HG03060 (cell line): ENCODE results near the gene AKNA.

Experiments used
- ATAC-seq: cut with Tn5 transposase; IDR thresholded peaks from one replicate; pipeline ENCODE4 v1.9.1; 2021; ENCODE audit warnings: low read depth, moderate number of reproducible peaks; ENCODE audit not compliant: unreplicated experiment

The AKNA gene

GRCh38 chr9:114376586-114377445 lies 11.0 kb downstream of the AKNA start:
- no peak for ATAC-seq

GRCh38 chr9:114375386-114376175 lies 12.2 kb downstream of the AKNA start:
- no peak for ATAC-seq

- no peak for ATAC-seq
These were observed 12.8 kb downstream of the AKNA start for GRCh38 chr9:114374936-114375335.

- ATAC-seq, result no peak
These were observed 13.6 kb downstream of the AKNA start for GRCh38 chr9:114373960-114374730.

GRCh38 chr9:114372921-114373448 lies 14.8 kb downstream of the AKNA start:
- ATAC-seq, result peak; percentile 68

GRCh38 chr9:114371973-114372917 lies 15.5 kb downstream of the AKNA start:
- no peak for ATAC-seq

GRCh38 chr9:114371343-114371944 lies 16.3 kb downstream of the AKNA start:
- no peak for ATAC-seq

GRCh38 chr9:114370968-114371320 lies 16.8 kb downstream of the AKNA start:
- no peak for ATAC-seq

- ATAC-seq, result no peak
These were observed 17.4 kb downstream of the AKNA start for GRCh38 chr9:114370251-114370967.

- no peak for ATAC-seq
These were observed 18.3 kb downstream of the AKNA start for GRCh38 chr9:114369216-114370130.

- ATAC-seq, result no peak
These were observed 19.8 kb downstream of the AKNA start for GRCh38 chr9:114367772-114368569.

- ATAC-seq, result no peak
These were observed 20.4 kb downstream of the AKNA start for GRCh38 chr9:114367366-114367765.

GRCh38 chr9:114366334-114367128 lies 21.3 kb downstream of the AKNA start:
- peak; percentile 43 for ATAC-seq

- no peak for ATAC-seq
These were observed 22.6 kb downstream of the AKNA start for GRCh38 chr9:114365194-114365593.

GRCh38 chr9:114364134-114365041 lies 23.4 kb downstream of the AKNA start:
- no peak for ATAC-seq
